ES-I3 (cell line): ENCODE results near the gene LMAN1.

ENCODE experiments used
- H3K36me3 ChIP-seq: 2 replicates; pipeline ENCODE4 v1.6.1; 2013; ENCODE audit warnings: mild to moderate bottlenecking, low read length, control low read depth, moderate library complexity; ENCODE audit not compliant: insufficient read depth
- H3K4me1 ChIP-seq: 2 replicates; pipeline ENCODE4 v1.6.1; 2013; ENCODE audit warnings: mild to moderate bottlenecking, control low read depth, low read length; ENCODE audit not compliant: insufficient read depth
- H3K9ac ChIP-seq: 2 replicates; pipeline ENCODE4 v1.6.1; 2013; ENCODE audit warnings: low read depth, mild to moderate bottlenecking, low read length, moderate library complexity
- H3K9me3 ChIP-seq: 2 replicates; pipeline ENCODE4 v1.6.1; 2013; ENCODE audit warnings: mild to moderate bottlenecking, low read length, moderate library complexity; ENCODE audit not compliant: control insufficient read depth, insufficient read depth

The LMAN1 gene

DNA sequence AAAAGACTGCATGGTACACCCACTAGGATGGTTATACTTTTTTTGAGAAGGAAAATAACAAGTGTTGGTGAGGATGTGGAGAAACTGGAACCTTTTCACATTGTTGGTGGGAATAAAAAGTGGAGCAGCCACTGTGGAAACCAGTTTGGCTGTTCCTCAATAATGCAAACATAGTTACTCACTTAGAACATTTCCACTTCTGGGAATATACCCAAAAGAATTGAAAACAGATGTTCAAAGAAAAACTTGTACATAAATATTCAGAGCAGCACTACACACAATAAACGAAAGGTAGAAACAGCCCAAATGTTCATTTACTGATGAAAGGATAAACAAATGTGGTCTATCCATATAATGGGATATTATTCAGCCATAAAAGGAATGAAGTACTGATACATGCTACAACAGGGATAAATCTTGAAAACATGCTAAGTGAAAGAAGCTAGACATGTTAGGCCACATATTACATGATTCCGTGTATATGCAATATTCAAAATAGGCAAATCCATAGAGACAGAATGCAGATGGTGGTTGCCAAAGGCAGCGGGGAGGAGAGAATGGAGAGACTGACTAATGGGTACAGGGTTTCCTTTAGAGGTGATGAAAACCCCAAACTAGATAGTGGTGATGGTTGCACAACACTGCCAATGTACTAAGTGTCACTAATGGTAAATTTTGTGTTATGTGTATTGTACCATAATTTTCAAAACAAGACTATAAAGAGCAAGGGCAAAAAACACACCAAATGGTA is 20.9 kb upstream of the LMAN1 start:
- H3K4me1 ChIP-seq = no peaks in the 10 kb centered on the region
- H3K36me3 ChIP-seq = no peaks in the 10 kb centered on the region
- no peak overlapping the region for H3K9ac ChIP-seq
- no peaks in the 10 kb centered on the region for H3K9me3 ChIP-seq

DNA sequence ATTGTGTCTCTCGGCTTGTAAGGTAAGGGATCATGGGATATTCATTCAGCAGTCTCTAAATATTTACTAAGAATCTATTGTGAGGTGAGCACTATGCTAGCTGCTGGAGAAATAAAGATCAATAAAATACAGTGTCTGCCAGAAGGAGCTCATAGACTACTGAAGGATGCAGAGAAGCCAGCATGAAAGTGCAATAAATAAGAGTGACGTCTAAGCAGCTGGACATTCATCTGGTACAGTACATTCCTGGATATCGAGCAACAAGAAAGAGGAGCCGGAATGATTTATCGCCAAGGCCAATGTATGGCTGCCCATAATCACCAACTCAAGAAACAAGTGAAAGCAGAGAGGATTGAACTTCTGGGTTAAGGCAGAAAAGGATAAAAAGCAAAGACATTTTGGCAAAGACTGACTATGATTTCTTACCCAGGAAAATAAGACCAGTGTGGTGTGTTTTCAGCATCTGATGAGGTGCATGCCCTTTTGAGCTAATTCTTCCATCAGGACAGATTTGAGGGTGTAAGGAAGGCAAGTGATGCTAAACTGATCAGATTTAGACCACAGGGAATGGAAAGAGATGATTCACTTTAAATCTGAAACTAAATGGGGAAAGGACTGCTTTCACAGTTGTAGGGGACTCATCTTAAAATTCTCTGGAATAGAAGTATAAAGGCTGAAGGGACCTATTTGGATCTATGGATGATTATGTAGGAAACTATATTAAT is 18.7 kb upstream of the LMAN1 start:
- H3K9me3 ChIP-seq = peaks cover 2% of the 10 kb centered on the region; the same call in 1 of the 2 replicates
- H3K9ac ChIP-seq = no peak overlapping the region
- H3K4me1 ChIP-seq = no peaks in the 10 kb centered on the region
- no peaks in the 10 kb centered on the region for H3K36me3 ChIP-seq

- Histone ChIP-seq H3K9ac (no peak overlapping the region), H3K36me3 (no peaks in the 10 kb centered on the region), H3K4me1 (no peaks in the 10 kb centered on the region), H3K9me3 (peaks cover 2% of the 10 kb centered on the region; the same call in 1 of the 2 replicates)
These were observed 17.4 kb upstream of the LMAN1 start for GRCh38 chr18:59376351-59376935.

- H3K9ac ChIP-seq = no peak overlapping the region
- H3K9me3 ChIP-seq = peaks cover 2% of the 10 kb centered on the region; the same call in 1 of the 2 replicates
- no peaks in the 10 kb centered on the region for H3K36me3 ChIP-seq
- H3K4me1 ChIP-seq = no peaks in the 10 kb centered on the region
These were observed 15.1 kb upstream of the LMAN1 start for GRCh38 chr18:59374128-59374527.

DNA sequence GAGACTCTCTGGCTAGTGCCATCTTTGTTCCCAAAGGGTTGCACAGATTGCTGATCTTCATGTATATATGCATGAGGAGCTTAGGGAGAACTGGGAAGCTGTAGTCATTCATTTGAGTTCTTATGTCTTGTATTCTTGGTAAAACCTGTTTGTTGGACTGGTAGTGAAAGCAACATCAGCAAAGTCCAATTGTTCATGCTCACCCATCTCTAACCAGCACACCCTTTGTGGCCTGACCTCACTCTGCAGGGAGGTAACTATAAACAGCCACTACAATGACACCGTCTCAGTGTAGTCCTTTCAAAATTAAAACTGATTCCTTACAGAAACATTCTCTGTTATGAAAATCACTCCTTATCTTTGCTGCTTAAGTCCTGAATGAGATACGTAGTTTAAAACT is 13.9 kb upstream of the LMAN1 start:
- Histone ChIP-seq H3K9ac (no peak overlapping the region), H3K36me3 (no peaks in the 10 kb centered on the region), H3K9me3 (peaks cover 2% of the 10 kb centered on the region; the same call in 1 of the 2 replicates), H3K4me1 (no peaks in the 10 kb centered on the region)

DNA sequence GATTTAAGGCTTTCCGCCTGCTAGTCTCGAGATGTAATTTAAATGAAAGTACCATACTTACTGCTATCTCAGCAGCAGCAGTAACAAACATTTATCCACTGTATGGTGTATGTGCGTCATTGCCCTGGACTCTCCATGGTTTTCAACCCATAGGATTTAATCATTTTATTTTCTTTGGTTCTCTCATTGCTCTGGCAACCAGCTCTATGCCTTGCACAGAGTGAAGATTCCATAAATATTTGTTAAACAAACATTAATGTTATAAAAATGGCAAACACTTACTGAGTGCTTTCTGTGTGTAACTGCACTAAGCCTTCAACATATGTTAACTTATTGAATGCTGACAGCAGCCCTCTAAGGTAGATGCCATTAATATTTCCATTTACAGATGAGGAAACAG is 1.3 kb upstream of the LMAN1 start:
- Histone ChIP-seq H3K4me1 (peaks cover 5% of the 10 kb centered on the region; the same call in 1 of the 2 replicates), H3K9ac (no peak overlapping the region), H3K9me3 (no peaks in the 10 kb centered on the region), H3K36me3 (no peaks in the 10 kb centered on the region)

DNA sequence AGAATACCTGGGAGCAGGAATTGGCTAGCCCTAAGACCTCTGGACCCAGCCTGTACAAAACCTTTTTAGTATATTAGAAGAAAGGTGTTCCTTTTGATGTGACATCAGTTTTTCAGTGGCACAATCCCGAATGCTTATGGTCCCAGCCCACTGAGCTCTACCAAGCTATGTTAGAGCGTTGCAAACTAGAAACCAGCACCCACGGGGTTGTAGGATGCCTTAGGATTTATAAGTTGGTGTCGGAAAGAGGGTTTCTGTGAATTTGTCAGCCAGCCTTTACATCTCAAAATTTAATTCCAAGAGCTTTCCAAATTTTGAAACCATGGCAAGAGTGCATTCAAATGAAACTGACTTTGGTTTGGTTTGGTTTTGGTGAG is 499 bp upstream of the LMAN1 start:
- H3K9me3 ChIP-seq = no peaks in the 10 kb centered on the region
- peaks cover 3% of the 10 kb centered on the region for H3K36me3 ChIP-seq
- H3K9ac ChIP-seq = peak overlapping the region; percentile 63; the same call in 1 of the 2 replicates
- peaks cover 5% of the 10 kb centered on the region; the same call in 1 of the 2 replicates for H3K4me1 ChIP-seq

- H3K9ac ChIP-seq = peak overlapping the region; percentile 99
- no peaks in the 10 kb centered on the region for H3K9me3 ChIP-seq
- H3K36me3 ChIP-seq = peaks cover 5% of the 10 kb centered on the region
- peaks cover 5% of the 10 kb centered on the region; the same call in 1 of the 2 replicates for H3K4me1 ChIP-seq
These were observed 702 bp downstream of the LMAN1 start for GRCh38 chr18:59358414-59358711.

GRCh38 chr18:59357928-59358327 is 1.1 kb downstream of the LMAN1 start:
- Histone ChIP-seq H3K4me1 (peaks cover 5% of the 10 kb centered on the region; the same call in 1 of the 2 replicates), H3K9ac (peak overlapping the region; percentile 99; the same call in 1 of the 2 replicates), H3K36me3 (peaks cover 9% of the 10 kb centered on the region), H3K9me3 (no peaks in the 10 kb centered on the region)

DNA sequence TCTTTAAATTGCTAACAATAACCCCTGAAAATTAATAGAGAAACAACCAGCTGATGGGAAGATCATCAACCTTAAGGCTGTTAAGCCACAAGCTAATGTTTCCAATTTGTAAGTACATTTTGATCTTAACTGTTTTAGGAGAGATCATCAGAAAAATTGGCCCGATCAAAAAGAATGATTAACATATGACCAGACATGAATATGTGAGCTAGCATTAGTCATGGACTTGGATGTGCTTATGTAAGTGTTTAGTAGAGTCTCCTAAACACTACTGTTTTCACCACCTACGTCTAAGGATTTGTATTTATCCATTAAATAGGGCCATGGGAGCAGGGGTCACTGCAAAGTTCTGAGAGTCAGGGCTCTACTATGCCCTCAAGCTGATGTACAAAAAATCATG is 4.3 kb downstream of the LMAN1 start:
- Histone ChIP-seq H3K9ac (no peak overlapping the region), H3K4me1 (peaks cover 5% of the 10 kb centered on the region; the same call in 1 of the 2 replicates), H3K36me3 (peaks cover 23% of the 10 kb centered on the region), H3K9me3 (no peaks in the 10 kb centered on the region)

DNA sequence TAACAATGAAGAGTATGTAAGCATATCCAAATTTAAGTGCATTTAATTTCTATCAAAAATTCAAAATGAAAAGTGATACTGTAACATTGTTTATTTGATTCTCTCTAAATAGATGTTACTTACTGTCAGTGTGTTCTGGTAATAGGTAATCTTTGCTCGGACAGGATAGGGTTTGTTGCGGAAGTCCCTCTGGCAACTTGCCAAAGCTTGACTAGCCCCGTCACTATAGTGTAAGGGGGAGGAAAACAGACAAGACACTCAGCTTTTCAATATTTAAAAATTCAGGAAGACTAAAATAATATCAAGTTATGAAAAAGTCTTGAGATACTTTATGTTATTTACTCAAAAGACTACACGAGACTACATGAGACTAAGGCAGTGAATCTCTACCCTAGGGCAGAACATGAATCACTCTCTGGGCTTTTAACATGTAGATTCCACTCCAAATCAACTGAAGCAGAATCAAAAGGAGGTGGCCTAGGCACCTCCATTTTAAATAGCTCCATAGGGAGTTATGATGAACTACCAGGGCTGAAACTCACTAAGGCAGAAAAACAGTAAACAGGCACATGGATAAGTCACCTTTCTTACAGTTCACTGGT is 5.9 kb downstream of the LMAN1 start:
- Histone ChIP-seq H3K4me1 (peaks cover 5% of the 10 kb centered on the region; the same call in 1 of the 2 replicates), H3K36me3 (peaks cover 27% of the 10 kb centered on the region), H3K9ac (no peak overlapping the region), H3K9me3 (no peaks in the 10 kb centered on the region)

- peaks cover 27% of the 10 kb centered on the region for H3K36me3 ChIP-seq
- H3K4me1 ChIP-seq = peaks cover 3% of the 10 kb centered on the region; the same call in 1 of the 2 replicates
- no peak overlapping the region for H3K9ac ChIP-seq
These were observed 6.7 kb downstream of the LMAN1 start for GRCh38 chr18:59352250-59352855.

GRCh38 chr18:59345556-59345955 is 13.5 kb downstream of the LMAN1 start:
- H3K4me1 ChIP-seq = no peaks in the 10 kb centered on the region
- H3K9me3 ChIP-seq = no peaks in the 10 kb centered on the region; the same call in 1 of the 2 replicates
- H3K36me3 ChIP-seq = peaks cover 11% of the 10 kb centered on the region; the same call in 1 of the 2 replicates
- no peak overlapping the region for H3K9ac ChIP-seq

More at GRCh38 chr18:59352250-59352855, 6.7 kb downstream of the LMAN1 start:
- no peaks in the 10 kb centered on the region for H3K9me3 ChIP-seq

GRCh38 chr18:59344996-59345395 is 14.1 kb downstream of the LMAN1 start:
- H3K9ac ChIP-seq = no peak overlapping the region
- no peaks in the 10 kb centered on the region; the same call in 1 of the 2 replicates for H3K9me3 ChIP-seq
- no peaks in the 10 kb centered on the region for H3K4me1 ChIP-seq
- H3K36me3 ChIP-seq = peaks cover 11% of the 10 kb centered on the region; the same call in 1 of the 2 replicates
